HAP-1 (cell line): Measurements from ENCODE around the gene COG8.
"Not testable (repeated sequence)": the region's sequence is repeated elsewhere in the genome, so short reads cannot be mapped to it uniquely, and the experiment has no call there.

Experiments used
- DNase-seq, 2 experiments: peaks; one replicate each; pipeline ENCODE4 v3.0.0-alpha.2; 2016 to 2020; ENCODE audit warnings: low spot score in 2 of 2
- H3K27me3 ChIP-seq: fragments of 250-450 bp; sonication (Bioruptor Pico); 2 replicates; pipeline ENCODE4 v1.5.1; 2020; ENCODE audit warnings: low read depth, mild to moderate bottlenecking, moderate library complexity
- H3K36me3 ChIP-seq: fragments of 250-450 bp; sonication (Bioruptor Pico); replicated peaks from 2 replicates; pipeline ENCODE4 v1.5.1; 2020; ENCODE audit warnings: mild to moderate bottlenecking
- H3K4me1 ChIP-seq: fragments of 250-450 bp; sonication (Bioruptor Pico); 2 replicates; pipeline ENCODE4 v1.5.1; 2020; ENCODE audit warnings: mild to moderate bottlenecking
- H3K4me3 ChIP-seq: fragments of 250-450 bp; sonication (Bioruptor Pico); 2 replicates; pipeline ENCODE4 v1.5.1; 2020; ENCODE audit warnings: mild to moderate bottlenecking, moderate library complexity
- H3K9me3 ChIP-seq: fragments of 250-450 bp; sonication (Bioruptor Pico); 2 replicates; pipeline ENCODE4 v1.5.1; 2020; ENCODE audit warnings: mild to moderate bottlenecking, moderate library complexity
- in situ Hi-C: fragments of 300-500 bp; cut with MboI; formaldehyde crosslinking; loops from 3 replicates; pipeline ENCODE4 v1.14.3; 2020; ENCODE audit warnings: low sequenced_read_pairs, inconsistent platforms, mixed read lengths

COG8 gene

DNA sequence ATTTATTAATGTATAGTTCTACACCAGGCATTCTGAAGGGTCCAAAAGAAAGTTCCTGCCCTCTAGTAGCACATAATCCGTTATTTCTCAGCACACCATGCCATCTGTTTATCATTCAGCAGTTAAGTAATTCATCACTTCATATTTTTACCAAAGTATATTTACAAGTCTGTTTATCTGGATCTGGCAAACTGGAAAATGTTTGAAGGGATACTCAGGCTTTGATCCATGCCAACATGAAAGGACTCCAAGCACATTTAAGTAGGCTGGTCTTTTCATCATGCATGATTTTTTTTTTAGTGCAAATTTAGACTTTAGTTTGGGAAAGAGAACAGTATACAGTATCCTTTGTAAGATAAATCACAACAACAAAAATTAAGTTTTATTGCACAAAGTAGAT is 32.3 kb downstream of the COG8 start:
- H3K27me3 ChIP-seq, result no peaks in the 10 kb centered on the region
- H3K4me1 ChIP-seq, result peaks cover 7% of the 10 kb centered on the region
- DNase-seq, result no peak
- H3K36me3 ChIP-seq, result peaks cover 6% of the 10 kb centered on the region; the same call in 1 of the 2 replicates
- no peak overlapping the region for H3K4me3 ChIP-seq
- no peaks in the 10 kb centered on the region for H3K9me3 ChIP-seq
- in situ Hi-C loops, result no loop called here

DNA sequence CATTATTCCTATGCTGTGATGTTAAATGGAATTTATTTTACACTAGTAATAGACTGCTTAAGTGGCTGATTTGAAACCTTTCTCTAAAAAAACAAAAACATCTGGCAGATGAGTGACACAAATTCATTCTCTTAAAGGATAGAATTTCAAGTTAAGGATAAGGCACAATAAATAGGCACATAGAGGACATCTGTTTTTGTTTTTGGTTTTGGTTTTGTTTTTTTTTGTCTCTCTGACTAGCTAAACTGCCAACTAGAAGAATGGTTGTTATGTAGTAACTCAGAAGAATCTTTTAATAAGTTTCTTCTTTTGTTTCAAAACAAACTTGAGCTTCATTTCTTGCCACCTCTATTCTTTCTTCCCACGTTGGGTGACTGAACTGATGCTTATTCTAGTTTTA is 33.3 kb downstream of the COG8 start:
- Histone ChIP-seq H3K36me3 (no peaks in the 10 kb centered on the region), H3K27me3 (no peaks in the 10 kb centered on the region), H3K4me3 (no peak overlapping the region), H3K4me1 (peaks cover 7% of the 10 kb centered on the region), H3K9me3 (no peaks in the 10 kb centered on the region)
- no peak for DNase-seq
- in situ Hi-C loops, result no loop called here

DNA sequence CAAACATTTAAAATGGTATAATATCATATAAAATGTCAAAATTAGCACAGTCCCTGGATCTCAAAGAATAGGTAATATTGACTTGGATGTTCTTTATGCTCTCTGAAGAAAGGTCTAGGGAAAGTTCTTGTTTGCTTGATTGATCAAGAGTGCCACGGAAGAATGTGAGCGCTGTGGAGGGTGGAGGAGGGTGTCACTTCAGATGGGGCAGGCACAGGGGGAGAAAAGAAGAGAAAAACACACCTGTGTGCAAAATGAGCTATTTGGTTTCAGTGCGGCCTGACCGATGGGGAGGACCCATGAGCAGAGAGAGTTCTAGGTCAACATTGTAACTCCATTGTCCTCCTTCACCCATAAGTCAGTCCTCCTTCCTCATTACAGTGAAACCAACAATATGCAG is 37.1 kb downstream of the COG8 start:
- H3K27me3 ChIP-seq, result no peaks in the 10 kb centered on the region
- H3K4me3 ChIP-seq, result no peak overlapping the region
- H3K9me3 ChIP-seq, result no peaks in the 10 kb centered on the region
- H3K4me1 ChIP-seq, result peaks cover 3% of the 10 kb centered on the region; the same call in 1 of the 2 replicates
- DNase-seq, result no peak
- peaks cover 9% of the 10 kb centered on the region for H3K36me3 ChIP-seq
- in situ Hi-C loops, result no loop called here

DNA sequence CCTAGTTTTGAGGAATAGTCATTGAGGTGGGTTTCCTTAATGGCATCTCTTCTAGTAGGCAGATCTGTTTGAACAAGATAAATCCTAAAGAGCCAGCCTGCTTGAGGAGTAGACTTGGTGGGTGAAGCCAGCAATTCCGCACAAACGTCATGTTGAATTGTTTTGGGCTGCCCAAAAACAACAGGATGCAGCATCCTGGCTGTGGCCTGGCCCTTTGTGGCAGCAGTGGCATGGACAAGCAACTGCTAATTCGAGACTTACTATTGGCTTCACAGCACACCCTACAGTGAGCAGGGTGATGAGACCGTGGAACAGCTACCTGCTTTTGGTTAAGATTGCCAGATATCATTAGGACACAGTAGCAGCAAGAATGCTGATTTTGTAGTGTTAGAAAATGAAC is 37.5 kb downstream of the COG8 start:
- H3K4me1 ChIP-seq, result peaks cover 3% of the 10 kb centered on the region; the same call in 1 of the 2 replicates
- H3K27me3 ChIP-seq, result no peaks in the 10 kb centered on the region
- in situ Hi-C loops, result no loop called here
- H3K9me3 ChIP-seq, result no peaks in the 10 kb centered on the region
- H3K4me3 ChIP-seq, result no peak overlapping the region
- no peak for DNase-seq
- peaks cover 9% of the 10 kb centered on the region for H3K36me3 ChIP-seq

DNA sequence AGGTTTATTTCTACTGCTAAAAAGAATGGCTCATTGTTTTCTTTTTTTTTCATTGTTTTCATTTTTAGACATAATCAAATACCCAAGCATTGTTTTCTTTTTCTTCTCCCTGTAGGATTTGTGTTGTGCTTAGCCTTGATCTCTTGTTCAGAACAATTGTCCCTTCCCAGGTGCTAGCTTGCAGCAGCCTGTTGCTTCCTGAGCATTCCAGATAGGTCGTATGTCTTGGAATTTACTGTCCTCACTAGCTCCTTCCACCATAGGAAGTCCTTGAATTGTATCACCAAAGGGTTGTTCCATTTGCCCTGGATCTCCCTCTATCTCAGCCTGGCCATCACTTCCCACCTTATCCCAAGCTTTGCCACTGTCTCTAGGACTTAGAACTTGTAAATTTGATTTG is 38.2 kb downstream of the COG8 start:
- Histone ChIP-seq H3K4me3 (no peak overlapping the region), H3K36me3 (peaks cover 9% of the 10 kb centered on the region), H3K27me3 (no peaks in the 10 kb centered on the region), H3K9me3 (no peaks in the 10 kb centered on the region), H3K4me1 (peaks cover 3% of the 10 kb centered on the region; the same call in 1 of the 2 replicates)
- no peak for DNase-seq
- in situ Hi-C loops, result no loop called here

DNA sequence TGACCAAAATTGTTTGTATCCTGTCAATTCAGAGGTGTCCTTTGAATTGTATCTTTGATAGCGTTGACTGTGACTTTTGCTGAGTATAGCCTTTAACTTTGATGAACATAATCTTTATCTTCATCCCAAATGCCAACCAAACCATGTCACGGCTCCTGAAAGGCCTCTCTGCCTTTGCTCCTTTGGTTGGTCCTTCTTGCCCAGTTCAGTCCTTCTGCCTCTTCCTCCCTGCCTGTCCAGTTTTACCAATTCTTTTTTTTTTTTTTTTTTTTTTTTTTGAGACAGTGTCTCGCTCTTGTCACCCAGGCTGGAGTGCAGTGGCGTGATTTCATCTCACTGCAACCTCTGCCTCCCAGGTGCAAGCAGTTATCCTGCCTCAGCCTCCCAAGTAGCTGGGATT is 41.1 kb downstream of the COG8 start:
- no peak overlapping the region for H3K4me3 ChIP-seq
- no peaks in the 10 kb centered on the region for H3K4me1 ChIP-seq
- H3K9me3 ChIP-seq, result no peaks in the 10 kb centered on the region
- no peak for DNase-seq
- H3K27me3 ChIP-seq, result no peaks in the 10 kb centered on the region
- in situ Hi-C loops, result no loop called here
- peaks cover 9% of the 10 kb centered on the region for H3K36me3 ChIP-seq

DNA sequence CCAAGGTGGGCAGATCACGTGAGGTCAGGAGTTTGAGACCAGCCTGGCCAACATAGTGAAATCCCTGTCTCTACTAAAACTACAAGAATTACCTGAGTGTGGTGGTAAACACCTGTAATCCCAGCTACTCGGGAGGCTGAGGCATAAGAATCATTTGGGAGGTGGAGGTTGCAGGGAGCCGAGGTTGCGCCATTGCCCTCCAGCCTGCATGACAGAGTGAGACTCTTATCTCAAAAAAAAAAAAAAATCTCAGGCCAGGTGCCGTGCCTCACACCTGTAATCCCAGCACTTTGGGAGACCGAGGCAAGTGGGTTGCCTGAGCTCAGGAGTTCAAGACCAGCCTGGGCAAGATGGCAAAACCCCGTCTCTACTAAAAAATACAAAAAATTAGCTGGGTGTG is 42.6 kb downstream of the COG8 start:
- H3K27me3 ChIP-seq, H3K4me3 ChIP-seq, DNase-seq, H3K9me3 ChIP-seq, H3K36me3 ChIP-seq, H3K4me1 ChIP-seq, in situ Hi-C loops: not testable (repeated sequence)

DNA sequence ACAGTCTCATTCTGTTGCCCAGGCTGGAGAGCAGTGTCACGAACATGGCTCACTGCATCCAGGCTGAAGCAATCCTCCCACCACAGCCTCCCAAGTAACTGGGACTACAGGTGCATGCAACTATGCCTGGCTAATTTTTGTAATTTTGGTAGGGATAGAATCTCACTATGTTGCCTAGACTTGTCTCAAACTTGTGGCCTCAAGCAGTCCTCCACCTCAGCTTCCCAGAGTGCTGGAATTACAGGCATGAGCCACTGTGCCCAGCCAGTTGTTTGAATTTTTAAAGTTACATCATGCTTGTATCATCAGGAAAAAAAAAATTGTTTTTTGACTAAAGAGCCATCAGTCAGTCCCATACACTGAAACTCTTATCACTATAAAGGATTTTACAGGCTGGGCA is 45.3 kb downstream of the COG8 start:
- in situ Hi-C loops, result no loop called here

DNA sequence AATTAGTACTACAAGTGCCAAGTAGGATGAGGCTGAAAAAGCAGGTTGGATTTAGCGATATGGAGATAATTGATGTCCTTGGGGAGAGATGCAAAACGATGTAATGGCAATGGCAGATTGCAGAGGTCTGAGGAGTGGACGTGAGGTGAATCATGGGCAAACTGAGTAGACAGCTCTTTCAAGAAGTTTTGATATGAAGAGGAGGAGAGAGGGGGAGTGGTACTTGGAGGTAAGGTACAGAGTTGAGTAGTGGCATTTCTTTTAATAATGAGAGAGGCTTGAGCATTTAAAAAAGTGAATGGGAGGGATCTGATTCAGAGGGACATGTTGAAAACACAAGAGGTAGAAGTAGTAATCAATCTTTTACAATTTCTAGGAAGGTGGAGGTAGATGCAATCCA is 46.0 kb downstream of the COG8 start:
- Histone ChIP-seq H3K36me3 (no peaks in the 10 kb centered on the region), H3K4me1 (no peaks in the 10 kb centered on the region), H3K9me3 (no peaks in the 10 kb centered on the region), H3K27me3 (no peaks in the 10 kb centered on the region), H3K4me3 (no peak overlapping the region)
- in situ Hi-C loops, result no loop called here
- no peak for DNase-seq

More for the DNA sequence above, 45.3 kb downstream of the COG8 start:
- Histone ChIP-seq H3K4me1 (no peaks in the 10 kb centered on the region), H3K4me3 (no peak overlapping the region), H3K9me3 (no peaks in the 10 kb centered on the region), H3K36me3 (no peaks in the 10 kb centered on the region), H3K27me3 (no peaks in the 10 kb centered on the region)
- DNase-seq, result no peak

DNA sequence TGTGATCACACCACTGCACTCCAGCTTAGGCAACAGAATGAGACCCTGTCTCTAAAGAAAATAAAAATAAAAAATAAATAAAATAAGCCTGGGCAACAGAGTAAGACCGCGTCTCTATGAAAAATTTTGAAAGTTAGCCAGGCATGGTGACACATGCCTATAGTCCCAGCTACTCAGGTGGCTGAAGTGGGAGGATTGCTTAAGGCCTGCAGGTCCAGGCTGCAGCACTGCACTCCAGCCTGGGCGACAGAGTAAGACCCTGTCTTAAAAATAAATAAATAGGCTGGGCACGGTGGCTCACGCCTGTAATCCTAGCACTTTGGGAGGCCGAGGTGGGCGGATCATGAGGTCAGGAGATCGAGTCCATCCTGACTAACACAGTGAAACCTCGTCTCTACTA is 47.7 kb downstream of the COG8 start:
- H3K4me3 ChIP-seq, DNase-seq, in situ Hi-C loops, H3K4me1 ChIP-seq, H3K36me3 ChIP-seq, H3K9me3 ChIP-seq, H3K27me3 ChIP-seq: not testable (repeated sequence)

DNA sequence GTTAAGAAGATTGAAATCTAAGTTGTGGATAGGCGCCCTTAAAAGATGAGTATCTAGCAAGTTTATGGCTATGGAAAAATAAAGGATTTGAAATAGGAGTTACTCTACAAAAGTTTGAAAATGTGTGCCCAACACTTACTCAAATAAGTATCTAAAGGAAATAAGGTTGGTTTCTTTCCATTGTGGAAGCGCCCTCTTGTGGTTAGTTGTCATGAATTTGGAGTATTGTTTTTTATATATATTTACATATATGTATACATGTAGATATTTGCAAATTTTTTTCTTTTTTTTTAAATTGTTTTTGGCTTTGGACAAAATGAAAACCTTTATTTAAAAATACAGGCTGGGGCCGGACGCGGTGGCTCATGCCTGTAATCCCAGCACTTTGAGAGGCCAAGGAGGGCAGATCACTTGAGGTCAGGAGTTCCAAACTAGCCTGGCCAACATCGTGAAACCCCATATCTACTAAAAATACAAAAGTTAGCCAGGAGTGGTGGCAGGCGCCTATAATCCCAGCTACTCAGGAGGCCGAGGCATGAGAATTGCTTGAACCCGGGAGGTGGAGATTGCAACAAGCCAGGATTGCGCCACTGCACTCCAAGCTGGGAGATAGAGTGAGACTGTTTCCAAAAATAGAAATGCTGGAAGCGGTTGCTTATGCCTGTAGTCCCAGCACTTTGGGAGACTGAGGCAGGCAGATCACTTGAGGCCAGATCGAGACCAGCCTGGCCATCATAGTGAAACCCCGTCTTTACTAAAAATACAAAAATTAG is 52.2 kb downstream of the COG8 start:
- no peaks in the 10 kb centered on the region for H3K9me3 ChIP-seq
- DNase-seq, result peak; percentile 55 to 56
- H3K36me3 ChIP-seq, result peaks cover 11% of the 10 kb centered on the region
- H3K27me3 ChIP-seq, result no peaks in the 10 kb centered on the region
- no peak overlapping the region for H3K4me3 ChIP-seq
- H3K4me1 ChIP-seq, result no peaks in the 10 kb centered on the region
- in situ Hi-C loops, result loop anchor here (10.0 kb wide), 1 partner anchor 142 kb away; no protein-coding TSS in a partner anchor

DNA sequence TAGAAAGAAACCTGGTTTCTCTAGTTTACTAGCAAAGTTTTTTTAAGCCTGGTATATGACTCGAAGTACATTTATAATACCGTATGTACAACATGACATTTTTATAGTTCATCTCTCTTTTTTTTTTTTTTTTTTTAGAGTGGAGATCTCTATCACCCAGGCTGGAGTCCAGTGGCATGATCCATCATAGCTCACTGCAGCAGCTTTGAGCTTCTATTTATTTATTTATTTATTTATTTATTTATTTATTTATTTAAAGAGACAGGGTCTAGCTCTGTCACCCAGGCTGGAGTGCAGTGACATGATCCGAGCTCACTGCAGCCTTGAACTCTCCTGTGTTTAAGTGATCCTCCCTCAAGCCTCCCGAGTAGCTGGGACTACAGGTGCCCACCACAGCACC is 54.1 kb downstream of the COG8 start:
- in situ Hi-C loops, result loop anchor here (10.0 kb wide), 1 partner anchor 140 kb away; no protein-coding TSS in a partner anchor
- Histone ChIP-seq H3K4me1 (no peaks in the 10 kb centered on the region), H3K4me3 (no peak overlapping the region), H3K36me3 (peaks cover 11% of the 10 kb centered on the region), H3K9me3 (no peaks in the 10 kb centered on the region), H3K27me3 (no peaks in the 10 kb centered on the region)
- DNase-seq, result no peak

DNA sequence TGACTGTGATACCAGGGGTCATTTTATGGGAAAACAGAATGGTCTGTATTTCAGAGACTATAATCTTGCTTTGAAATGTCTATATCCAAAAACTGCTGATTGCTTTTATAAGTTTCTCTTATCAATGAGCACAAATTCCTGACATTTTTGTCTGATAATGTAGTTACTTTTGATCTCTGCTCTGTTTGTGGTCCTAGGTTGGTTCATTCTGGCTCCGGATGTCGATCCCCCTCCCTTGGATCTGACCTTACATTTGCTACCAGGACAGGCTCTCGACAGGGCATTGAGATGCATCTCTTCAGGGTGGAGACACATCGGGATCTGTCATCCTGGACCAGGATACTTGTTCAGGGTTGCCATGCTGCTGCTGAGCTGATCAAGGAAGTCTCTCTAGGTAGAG is 55.5 kb downstream of the COG8 start:
- peaks cover 11% of the 10 kb centered on the region for H3K36me3 ChIP-seq
- in situ Hi-C loops, result loop anchor here (10.0 kb wide), 1 partner anchor 139 kb away; no protein-coding TSS in a partner anchor
- H3K4me3 ChIP-seq, result no peak overlapping the region
- DNase-seq, result no peak
- H3K9me3 ChIP-seq, result no peaks in the 10 kb centered on the region
- no peaks in the 10 kb centered on the region for H3K27me3 ChIP-seq
- H3K4me1 ChIP-seq, result no peaks in the 10 kb centered on the region

DNA sequence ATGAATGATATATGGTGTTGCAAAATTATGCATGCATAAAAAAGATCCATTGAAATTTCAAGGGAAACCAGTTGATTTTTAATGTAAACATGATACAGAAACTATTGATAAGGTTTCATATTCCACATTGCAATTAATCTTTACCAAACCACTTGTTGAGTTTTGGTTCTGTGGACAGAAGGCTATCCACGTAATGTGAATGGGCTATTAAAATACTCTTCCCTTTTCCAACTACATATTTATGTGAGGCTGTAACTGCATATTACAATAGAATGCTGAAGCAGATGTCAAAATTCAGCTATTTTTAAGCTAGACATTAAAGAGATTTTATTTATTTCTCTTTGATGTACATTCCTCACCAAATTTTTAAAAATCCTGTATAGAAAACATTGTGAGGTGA is 62.0 kb downstream of the COG8 start:
- in situ Hi-C loops, result no loop called here
- H3K9me3 ChIP-seq, result no peaks in the 10 kb centered on the region
- H3K4me3 ChIP-seq, result no peak overlapping the region
- no peaks in the 10 kb centered on the region for H3K27me3 ChIP-seq
- no peak for DNase-seq
- H3K36me3 ChIP-seq, result peaks cover 9% of the 10 kb centered on the region; the same call in 1 of the 2 replicates
- H3K4me1 ChIP-seq, result no peaks in the 10 kb centered on the region; the same call in 1 of the 2 replicates
